ENCODE data around the gene CEP112.
A peak's percentile ranks its signal among the peaks of the same experiment; 100 is the strongest.
"Not testable (repeated sequence)": the region's sequence is repeated elsewhere in the genome, so short reads cannot be mapped to it uniquely, and the experiment has no call there.

CEP112 gene

GRCh38 chr17:65891231-65891735, 300.6 kb downstream of the CEP112 start:
- no peak for DNase-seq (ENCODE audit: low read depth, low spot score)

- DNase-seq (ENCODE audit: low read depth, low spot score), result no peak
Observed at GRCh38 chr17:65888649-65889048, 303.3 kb downstream of the CEP112 start.

- no peak for DNase-seq (ENCODE audit: low read depth, low spot score)
Observed at GRCh38 chr17:65886315-65887245, 305.4 kb downstream of the CEP112 start.

- DNase-seq (ENCODE audit: low read depth, low spot score), result no peak
Observed at GRCh38 chr17:65885541-65886312, 306.2 kb downstream of the CEP112 start.

GRCh38 chr17:65876985-65877384, 314.9 kb downstream of the CEP112 start:
- peak; percentile 50 for DNase-seq (ENCODE audit: low read depth, low spot score)

GRCh38 chr17:65868881-65869280, 323.1 kb downstream of the CEP112 start:
- no peak for DNase-seq (ENCODE audit: low read depth, low spot score)

- no peak for DNase-seq (ENCODE audit: low read depth, low spot score)
Observed at GRCh38 chr17:65867014-65867413, 324.9 kb downstream of the CEP112 start.

- DNase-seq (ENCODE audit: low read depth, low spot score), result no peak
Observed at GRCh38 chr17:65865715-65866425, 326.1 kb downstream of the CEP112 start.

GRCh38 chr17:65864394-65864793, 327.5 kb downstream of the CEP112 start:
- no peak for DNase-seq (ENCODE audit: low read depth, low spot score)

GRCh38 chr17:65857718-65858117, 334.2 kb downstream of the CEP112 start:
- DNase-seq (ENCODE audit: low read depth, low spot score), result no peak

GRCh38 chr17:65856865-65857264, 335.1 kb downstream of the CEP112 start:
- no peak for DNase-seq (ENCODE audit: low read depth, low spot score)

GRCh38 chr17:65855675-65856074, 336.3 kb downstream of the CEP112 start:
- DNase-seq (ENCODE audit: low read depth, low spot score), result no peak

GRCh38 chr17:65855245-65855644, 336.7 kb downstream of the CEP112 start:
- DNase-seq (ENCODE audit: low read depth, low spot score), result peak; percentile 33

- DNase-seq (ENCODE audit: low read depth, low spot score), result no peak
Observed at GRCh38 chr17:65853816-65854215, 338.1 kb downstream of the CEP112 start.

GRCh38 chr17:65852911-65853310, 339.0 kb downstream of the CEP112 start:
- no peak for DNase-seq (ENCODE audit: low read depth, low spot score)

- no peak for DNase-seq (ENCODE audit: low read depth, low spot score)
Observed at GRCh38 chr17:65851965-65852736, 339.8 kb downstream of the CEP112 start.

GRCh38 chr17:65850486-65850885, 341.4 kb downstream of the CEP112 start:
- no peak for DNase-seq (ENCODE audit: low read depth, low spot score)

GRCh38 chr17:65848751-65849150, 343.2 kb downstream of the CEP112 start:
- DNase-seq (ENCODE audit: low read depth, low spot score), result no peak

GRCh38 chr17:65841089-65841488, 350.8 kb downstream of the CEP112 start:
- DNase-seq (ENCODE audit: low read depth, low spot score), result no peak

- DNase-seq (ENCODE audit: low read depth, low spot score), result not testable (repeated sequence)
Observed at GRCh38 chr17:65837232-65837631, 354.7 kb downstream of the CEP112 start.

- DNase-seq (ENCODE audit: low read depth, low spot score), result no peak
Observed at GRCh38 chr17:65833214-65833613, 358.7 kb downstream of the CEP112 start.
